ENCODE data around the gene KCNC1. TPM values are rescaled to one million over a fixed set of nuclear protein-coding genes. Genes with fewer than 3 reads are reported as not detected.
A peak's percentile ranks its signal among the peaks of the same experiment; 100 is the strongest.

Gene KCNC1
- total and polyA plus RNA-seq, 9 donors = 0.02 to 0.18 (median 0.03) TPM; not detected in 5

GRCh38 chr11:17821648-17822400, 87.2 kb downstream of the KCNC1 start:
- Histone ChIP-seq H3K27me3 (no peaks in the 10 kb centered on the region), H3K4me3 (no peak overlapping the region), H3K36me3 (no peaks in the 10 kb centered on the region), H3K27ac (no peak overlapping the region), H3K9me3 (no peaks in the 10 kb centered on the region), H3K4me1 (ENCODE audit: insufficient read depth) (peaks cover 4% of the 10 kb centered on the region)
- DNase-seq = no peak
- TF ChIP-seq POLR2A (IDR thresholded peaks at IDR 0.05) (no peak), EP300 (IDR thresholded peaks at IDR 0.05) (no peak), CTCF (IDR thresholded peaks at IDR 0.05) (no peak)
- intact Hi-C loops (cut with DNase I) = no loop called here
- WGBS, 3 donors = 33 to 41% (median 36%) methylated on average over 4 of the region's 4 CpGs

GRCh38 chr11:17822401-17822781, 87.8 kb downstream of the KCNC1 start:
- Histone ChIP-seq H3K36me3 (no peaks in the 10 kb centered on the region), H3K27me3 (no peaks in the 10 kb centered on the region), H3K4me1 (ENCODE audit: insufficient read depth) (peaks cover 4% of the 10 kb centered on the region), H3K9me3 (no peaks in the 10 kb centered on the region), H3K4me3 (no peak overlapping the region), H3K27ac (no peak overlapping the region)
- whole genome bisulfite sequencing, 3 donors = 55 to 62% (median 58%) methylated on average over 5 of the region's 5 CpGs
- no peak for TF ChIP-seq EP300 (IDR thresholded peaks at IDR 0.05)
- TF ChIP-seq POLR2A (IDR thresholded peaks at IDR 0.05) = no peak
- no peak for TF ChIP-seq CTCF (IDR thresholded peaks at IDR 0.05)
- intact Hi-C loops (cut with DNase I) = no loop called here
- no peak for DNase-seq

- no peaks in the 10 kb centered on the region for H3K27me3 ChIP-seq
- WGBS, 3 donors = 94 to 97% (median 96%) methylated on average over 5 of the region's 5 CpGs
- no peaks in the 10 kb centered on the region for H3K36me3 ChIP-seq
- no peak for TF ChIP-seq EP300 (IDR thresholded peaks at IDR 0.05)
- TF ChIP-seq CTCF (IDR thresholded peaks at IDR 0.05) = no peak
- TF ChIP-seq POLR2A (IDR thresholded peaks at IDR 0.05) = no peak
- intact Hi-C loops (cut with DNase I) = no loop called here
- peaks cover 6% of the 10 kb centered on the region for H3K4me1 ChIP-seq (ENCODE audit: insufficient read depth)
- DNase-seq = no peak
- H3K4me3 ChIP-seq = no peak overlapping the region
- no peak overlapping the region for H3K27ac ChIP-seq
- no peaks in the 10 kb centered on the region for H3K9me3 ChIP-seq
Measured at GRCh38 chr11:17827006-17827405, 92.4 kb downstream of the KCNC1 start.

DNA sequence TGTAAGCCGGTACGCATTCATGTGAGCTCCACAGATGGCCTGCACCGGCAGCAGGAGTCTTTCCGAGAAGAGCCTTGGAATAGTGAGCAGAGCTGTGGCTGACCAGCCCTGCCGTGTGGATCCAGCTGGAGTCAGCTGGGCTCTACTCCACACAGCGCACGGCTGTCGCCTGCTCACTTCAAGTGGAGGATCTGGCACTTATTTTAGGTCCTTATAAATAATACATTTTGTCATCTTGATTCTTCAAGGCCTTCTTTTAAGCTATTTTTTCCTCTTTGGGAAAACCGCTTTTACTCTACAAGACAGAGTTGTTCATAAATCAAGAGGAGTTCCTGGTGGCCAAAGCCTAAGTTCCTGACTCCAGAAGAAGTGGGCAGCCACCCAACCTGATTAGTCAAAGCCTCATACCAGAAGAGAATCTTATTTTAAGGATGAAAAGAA, 93.8 kb downstream of the KCNC1 start:
- intact Hi-C loops (cut with DNase I) = no loop called here
- TF ChIP-seq EP300 (IDR thresholded peaks at IDR 0.05) = no peak
- no peak for TF ChIP-seq CTCF (IDR thresholded peaks at IDR 0.05)
- TF ChIP-seq POLR2A (IDR thresholded peaks at IDR 0.05) = no peak

More for the DNA sequence above, 93.8 kb downstream of the KCNC1 start:
- Histone ChIP-seq H3K27ac (no peak overlapping the region), H3K27me3 (no peaks in the 10 kb centered on the region), H3K4me1 (ENCODE audit: insufficient read depth) (peaks cover 3% of the 10 kb centered on the region), H3K9me3 (no peaks in the 10 kb centered on the region), H3K4me3 (no peak overlapping the region), H3K36me3 (no peaks in the 10 kb centered on the region)
- DNase-seq = peak; percentile 43 to 54 (median 47)
- 7 to 9% (median 9%) methylated on average over 9 of the region's 9 CpGs for WGBS, 3 donors
